ENCODE results near the gene KCP. TPM values are rescaled to one million over a fixed set of nuclear protein-coding genes. Genes with fewer than 3 reads are reported as not detected.

KCP gene
- total RNA-seq, 5 donors from 2014 or later (not counting 1 experiment from before 2014, with no cell fraction given): 0.20 to 0.92 (median 0.53) TPM

GRCh38 chr7:128833148-128833945 lies 77.2 kb downstream of the KCP start:
- no peak for ATAC-seq (replicated peaks in 1 of 4)
- POLR2A ChIA-PET: interaction anchor here (0.6 kb wide), 2 partner anchors 46 to 48 kb away, joined by 3 to 8 read pairs; no protein-coding TSS in a partner anchor
- peaks cover 12 to 18% (median 15%) of the 10 kb centered on the region in 3 donors for H3K4me1 Mint-ChIP-seq
- H3K4me3 ChIP-seq (ENCODE audit: control insufficient read depth in 1 of 2, extremely low read depth in 1 of 2, low read length in 1 of 2): no peak overlapping the region
- H3K4me1 ChIP-seq (ENCODE audit: control insufficient read depth in 1 of 2, extremely low read depth in 1 of 2, insufficient read depth in 2 of 2, low read length in 2 of 2): peaks cover 2 to 29% of the 10 kb centered on the region in 2 experiments
- H3K36me3 Mint-ChIP-seq: no peaks in the 10 kb centered on the region
- WGBS (ENCODE audit: insufficient coverage): 63% methylated on average over 9 of the region's 13 CpGs
- H3K27me3 Mint-ChIP-seq: peaks cover 16 to 27% of the 10 kb centered on the region in 2 donors
- no peaks in the 10 kb centered on the region for H3K9me3 ChIP-seq
- peaks cover 0 to 47% of the 10 kb centered on the region in 2 experiments for H3K27me3 ChIP-seq (replicated peaks in 1 of 2; ENCODE audit: control insufficient read depth in 2 of 2, extremely low read depth in 1 of 2, insufficient read depth in 2 of 2, low read length in 1 of 2)
- CTCF ChIA-PET: interaction anchor here (0.6 kb wide), 2 partner anchors 381 to 451 kb away, joined by 3 to 5 read pairs; no protein-coding TSS in a partner anchor
- DNase-seq: no peak
- H3K36me3 ChIP-seq (ENCODE audit: control insufficient read depth in 2 of 2, extremely low read depth in 1 of 2, insufficient read depth in 1 of 2, low read length in 1 of 2): no peaks in the 10 kb centered on the region
- H3K27ac ChIP-seq (ENCODE audit: low read length): no peak overlapping the region
- no peak overlapping the region for H3K4me3 Mint-ChIP-seq
- no peaks in the 10 kb centered on the region for H3K9me3 Mint-ChIP-seq
- no peak overlapping the region for H3K27ac Mint-ChIP-seq

- Histone ChIP-seq H3K4me1 (ENCODE audit: control insufficient read depth in 1 of 2, extremely low read depth in 1 of 2, insufficient read depth in 2 of 2, low read length in 2 of 2) (peaks cover 2 to 29% of the 10 kb centered on the region in 2 experiments), H3K36me3 (ENCODE audit: control insufficient read depth in 2 of 2, extremely low read depth in 1 of 2, insufficient read depth in 1 of 2, low read length in 1 of 2) (no peaks in the 10 kb centered on the region), H3K27me3 (replicated peaks in 1 of 2; ENCODE audit: control insufficient read depth in 2 of 2, extremely low read depth in 1 of 2, insufficient read depth in 2 of 2, low read length in 1 of 2) (peaks cover 0 to 53% of the 10 kb centered on the region in 2 experiments), H3K9me3 (no peaks in the 10 kb centered on the region), H3K4me3 (ENCODE audit: control insufficient read depth in 1 of 2, extremely low read depth in 1 of 2, low read length in 1 of 2) (no peak overlapping the region), H3K27ac (ENCODE audit: low read length) (no peak overlapping the region)
- H3K27me3 Mint-ChIP-seq: peaks cover 21 to 32% of the 10 kb centered on the region in 2 donors
- H3K27ac Mint-ChIP-seq: no peak overlapping the region
- no peak overlapping the region for H3K4me3 Mint-ChIP-seq
- WGBS (ENCODE audit: insufficient coverage): 35% methylated on average over 2 of the region's 2 CpGs
- ChIA-PET CTCF (interaction anchor here in 1 of 2 donors (0.6 kb wide), 1 partner anchor 382 kb away, joined by 5 read pairs; no protein-coding TSS in a partner anchor), POLR2A (no interaction called here)
- no peaks in the 10 kb centered on the region for H3K36me3 Mint-ChIP-seq
- H3K9me3 Mint-ChIP-seq: no peaks in the 10 kb centered on the region
- peaks cover 12 to 18% (median 15%) of the 10 kb centered on the region in 3 donors for H3K4me1 Mint-ChIP-seq
- no peak for DNase-seq
- ATAC-seq (replicated peaks in 1 of 4): no peak
Observed at GRCh38 chr7:128832880-128833147, 77.7 kb downstream of the KCP start.

DNA sequence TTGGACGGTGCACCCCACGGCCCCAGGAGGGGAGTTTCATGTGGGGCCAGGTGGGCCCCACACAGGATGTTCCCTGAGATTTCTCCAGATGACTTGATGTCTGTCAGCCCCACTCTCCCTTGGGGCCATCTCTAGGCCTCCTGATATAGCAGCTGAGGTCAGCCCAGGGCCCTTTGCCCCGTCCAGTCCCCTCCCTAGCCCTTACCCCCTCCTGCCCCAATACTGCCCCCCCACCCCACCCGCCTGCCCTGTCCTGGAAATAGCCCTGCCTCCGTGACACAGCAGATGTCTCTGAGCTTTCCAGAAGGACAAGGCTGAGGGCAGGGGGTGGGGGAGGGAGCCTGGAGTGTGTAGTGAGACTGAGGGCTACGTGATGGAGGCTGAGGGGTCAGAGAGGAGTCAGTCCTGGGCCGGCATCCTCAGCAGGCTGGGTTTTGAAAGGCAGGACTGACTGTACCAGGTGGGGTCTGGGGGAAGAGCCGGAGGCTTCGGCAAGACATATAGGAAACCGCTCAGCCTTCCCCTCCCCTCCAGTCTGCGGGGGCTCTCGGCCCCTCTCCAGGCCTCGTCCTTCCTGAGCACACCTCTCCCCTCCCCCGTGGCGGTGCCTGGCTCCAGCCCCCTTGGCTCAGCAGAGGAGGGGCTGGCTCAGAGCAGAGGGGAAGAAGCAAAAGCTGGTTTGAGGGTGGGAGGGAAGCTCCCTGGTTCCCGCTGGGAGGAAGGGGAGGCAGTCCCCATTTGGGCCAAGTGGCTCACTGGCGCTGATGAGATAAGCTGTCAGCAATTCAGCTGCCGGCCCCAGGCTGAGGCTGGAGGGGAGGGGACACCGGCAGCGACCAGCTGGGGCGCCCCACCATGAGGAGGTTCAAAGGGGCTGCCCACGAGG lies 78.3 kb downstream of the KCP start:
- Histone ChIP-seq H3K36me3 (ENCODE audit: control insufficient read depth in 2 of 2, extremely low read depth in 1 of 2, insufficient read depth in 1 of 2, low read length in 1 of 2) (no peaks in the 10 kb centered on the region), H3K4me3 (ENCODE audit: control insufficient read depth in 1 of 2, extremely low read depth in 1 of 2, low read length in 1 of 2) (no peak overlapping the region), H3K27me3 (replicated peaks in 1 of 2; ENCODE audit: control insufficient read depth in 2 of 2, extremely low read depth in 1 of 2, insufficient read depth in 2 of 2, low read length in 1 of 2) (peaks cover 0 to 58% of the 10 kb centered on the region in 2 experiments), H3K27ac (ENCODE audit: low read length) (no peak overlapping the region), H3K4me1 (ENCODE audit: control insufficient read depth in 1 of 2, extremely low read depth in 1 of 2, insufficient read depth in 2 of 2, low read length in 2 of 2) (peaks cover 2 to 29% of the 10 kb centered on the region in 2 experiments), H3K9me3 (no peaks in the 10 kb centered on the region)
- Mint-ChIP-seq H3K9me3 (no peaks in the 10 kb centered on the region), H3K27me3 (peaks cover 21 to 35% of the 10 kb centered on the region in 2 donors), H3K27ac (no peak overlapping the region), H3K4me3 (peak overlapping the region in 1 of 3 donors; percentile 79), H3K4me1 (peaks cover 12 to 18% (median 15%) of the 10 kb centered on the region in 3 donors), H3K36me3 (no peaks in the 10 kb centered on the region)
- DNase-seq (no peak), ATAC-seq (replicated peaks in 1 of 4) (no peak)
- ChIA-PET POLR2A (no interaction called here), CTCF (interaction anchor here in 1 of 2 donors (0.6 to 0.7 kb wide), 2 partner anchors 9 to 40 kb away, joined by 4 to 7 read pairs; no protein-coding TSS in a partner anchor)
- WGBS (ENCODE audit: insufficient coverage): 14% methylated on average over 6 of the region's 22 CpGs

- ChIA-PET POLR2A (interaction anchor here in 1 of 2 donors (0.7 kb wide), 2 partner anchors 31 to 91 kb away, joined by 4 to 7 read pairs; partner anchors contain the start of gene ATP6V1F), CTCF (interaction anchor here in 1 of 2 donors (0.7 kb wide), 1 partner anchor 10 kb away, joined by 7 read pairs; no protein-coding TSS in a partner anchor)
- 15% methylated on average over 23 of the region's 33 CpGs for WGBS (ENCODE audit: insufficient coverage)
- Histone ChIP-seq H3K9me3 (no peaks in the 10 kb centered on the region), H3K4me3 (ENCODE audit: control insufficient read depth in 1 of 2, extremely low read depth in 1 of 2, low read length in 1 of 2) (no peak overlapping the region), H3K4me1 (ENCODE audit: control insufficient read depth in 1 of 2, extremely low read depth in 1 of 2, insufficient read depth in 2 of 2, low read length in 2 of 2) (peaks cover 2 to 29% of the 10 kb centered on the region in 2 experiments), H3K27me3 (replicated peaks in 1 of 2; ENCODE audit: control insufficient read depth in 2 of 2, extremely low read depth in 1 of 2, insufficient read depth in 2 of 2, low read length in 1 of 2) (peaks cover 0 to 61% of the 10 kb centered on the region in 2 experiments), H3K36me3 (ENCODE audit: control insufficient read depth in 2 of 2, extremely low read depth in 1 of 2, insufficient read depth in 1 of 2, low read length in 1 of 2) (no peaks in the 10 kb centered on the region), H3K27ac (ENCODE audit: low read length) (no peak overlapping the region)
- Mint-ChIP-seq H3K36me3 (no peaks in the 10 kb centered on the region), H3K4me3 (peak overlapping the region; percentile 43 to 79 (median 56)), H3K4me1 (peaks cover 12 to 18% (median 15%) of the 10 kb centered on the region in 3 donors), H3K27me3 (peaks cover 28 to 44% of the 10 kb centered on the region in 2 donors), H3K27ac (no peak overlapping the region), H3K9me3 (no peaks in the 10 kb centered on the region)
- ATAC-seq (replicated peaks in 1 of 4) (peak in 2 of 4 experiments; percentile 27 to 42), DNase-seq (peak in 1 of 35 experiments; percentile 15)
Observed at GRCh38 chr7:128831178-128831993, 79.1 kb downstream of the KCP start.

DNA sequence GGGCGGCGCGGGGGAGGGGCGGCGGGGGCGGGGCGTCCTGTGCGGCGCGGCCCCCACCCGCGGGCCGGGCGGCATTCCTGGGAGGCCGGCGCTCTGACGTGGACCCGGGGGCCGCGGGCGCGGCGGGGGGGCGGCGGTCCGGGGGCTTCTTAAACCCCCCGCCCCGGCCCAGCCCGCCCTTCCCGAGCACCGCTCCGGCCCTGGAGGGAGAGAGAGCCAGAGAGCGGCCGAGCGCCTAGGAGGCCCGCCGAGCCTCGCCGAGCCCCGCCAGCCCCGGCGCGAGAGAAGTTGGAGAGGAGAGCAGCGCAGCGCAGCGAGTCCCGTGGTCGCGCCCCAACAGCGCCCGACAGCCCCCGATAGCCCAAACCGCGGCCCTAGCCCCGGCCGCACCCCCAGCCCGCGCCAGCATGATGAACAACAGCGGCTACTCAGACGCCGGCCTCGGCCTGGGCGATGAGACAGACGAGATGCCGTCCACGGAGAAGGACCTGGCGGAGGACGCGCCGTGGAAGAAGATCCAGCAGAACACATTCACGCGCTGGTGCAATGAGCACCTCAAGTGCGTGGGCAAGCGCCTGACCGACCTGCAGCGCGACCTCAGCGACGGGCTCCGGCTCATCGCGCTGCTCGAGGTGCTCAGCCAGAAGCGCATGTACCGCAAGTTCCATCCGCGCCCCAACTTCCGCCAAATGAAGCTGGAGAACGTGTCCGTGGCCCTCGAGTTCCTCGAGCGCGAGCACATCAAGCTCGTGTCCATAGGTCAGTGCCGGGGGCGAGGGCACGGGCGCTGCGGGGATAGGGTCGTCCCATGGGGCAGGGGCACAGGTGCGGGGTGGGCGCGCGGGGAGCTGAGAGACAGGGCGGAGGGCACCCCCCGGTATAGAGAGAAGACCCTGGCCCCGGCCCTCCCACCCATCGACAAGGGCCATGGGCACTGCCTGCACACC lies 80.0 kb downstream of the KCP start, which contains the start of gene FLNC:
Gene FLNC, plus strand, starts transcription at position 176 of the 947 bp plus-strand sequence. Its CDS starts 232 bp downstream, at position 408.
- H3K36me3 ChIP-seq (ENCODE audit: control insufficient read depth in 2 of 2, extremely low read depth in 1 of 2, insufficient read depth in 1 of 2, low read length in 1 of 2): no peaks in the 10 kb centered on the region
- peaks cover 2 to 29% of the 10 kb centered on the region in 2 experiments for H3K4me1 ChIP-seq (ENCODE audit: control insufficient read depth in 1 of 2, extremely low read depth in 1 of 2, insufficient read depth in 2 of 2, low read length in 2 of 2)
- H3K27me3 Mint-ChIP-seq: peaks cover 34 to 49% of the 10 kb centered on the region in 2 donors
- CTCF ChIA-PET: no interaction called here
- WGBS (ENCODE audit: insufficient coverage): 4% methylated on average over 109 of the region's 109 CpGs
- no peak within 1 kb of the TSS for H3K27ac ChIP-seq (ENCODE audit: low read length)
- H3K27ac Mint-ChIP-seq: no peak within 1 kb of the TSS
- ATAC-seq (replicated peaks in 1 of 4): peak; percentile 66 to 71 (median 68)
- no peaks in the 10 kb centered on the region for H3K9me3 Mint-ChIP-seq
- peaks cover 12 to 18% (median 15%) of the 10 kb centered on the region in 3 donors for H3K4me1 Mint-ChIP-seq
- no peaks in the 10 kb centered on the region for H3K9me3 ChIP-seq
- peaks cover 0 to 65% of the 10 kb centered on the region in 2 experiments for H3K27me3 ChIP-seq (replicated peaks in 1 of 2; ENCODE audit: control insufficient read depth in 2 of 2, extremely low read depth in 1 of 2, insufficient read depth in 2 of 2, low read length in 1 of 2)
- no peaks in the 10 kb centered on the region for H3K36me3 Mint-ChIP-seq
- peak in 27 of 35 experiments; percentile 11 to 50 (median 27) for DNase-seq
- peak within 1 kb of the TSS; percentile 44 to 69 for H3K4me3 ChIP-seq (ENCODE audit: control insufficient read depth in 1 of 2, extremely low read depth in 1 of 2, low read length in 1 of 2)
- POLR2A ChIA-PET: interaction anchor here in 1 of 2 donors (0.7 kb wide), 2 partner anchors 32 to 90 kb away, joined by 4 to 7 read pairs; partner anchors contain the start of gene ATP6V1F
- peak within 1 kb of the TSS; percentile 68 to 79 (median 72) for H3K4me3 Mint-ChIP-seq
